Measurements from ENCODE around the gene WDR72. TPM values are rescaled to one million over a fixed set of nuclear protein-coding genes. Genes with fewer than 3 reads are reported as not detected.

The WDR72 gene
- total and polyA plus RNA-seq, 2 of the 8 experiments (the other 6 are each of a cell fraction or from before 2014, with no cell fraction given): 1.2 to 1.9 TPM

- H3K4me1 ChIP-seq (replicated peaks in 1 of 4; ENCODE audit: control insufficient read depth in 3 of 4, insufficient read depth in 4 of 4, low read length in 3 of 4): peaks cover 0 to 11% (median 3%) of the 10 kb centered on the region in 4 experiments; a peak in 3 of 7 replicates
- H3K14ac ChIP-seq (ENCODE audit: insufficient read length): no peak overlapping the region
These were observed 201.1 kb downstream of the WDR72 start for GRCh38 chr15:53558384-53558783.

More at GRCh38 chr15:53558384-53558783, 201.1 kb downstream of the WDR72 start:
- no peak overlapping the region for H4K91ac ChIP-seq (replicated peaks; ENCODE audit: insufficient read length, low read length)
- no peaks in the 10 kb centered on the region for H3K9me3 ChIP-seq (ENCODE audit: insufficient read depth in 2 of 2, low read depth in 1 of 2, low read length in 1 of 2)
- H2AK5ac ChIP-seq (ENCODE audit: low read depth, low read length): no peak overlapping the region
- no peak overlapping the region for H2BK15ac ChIP-seq (ENCODE audit: low read length)
- H3K18ac ChIP-seq (ENCODE audit: extremely low read depth, low read length): no peak overlapping the region
- no peaks in the 10 kb centered on the region for H3K79me1 ChIP-seq (ENCODE audit: low read depth, low read length)
- WGBS, 2 experiments (ENCODE audit: extremely low coverage in 1 of 2, insufficient coverage in 1 of 2, insufficient read length in 1 of 2, insufficient replicate concordance in 2 of 2, low coverage in 1 of 2, low lambda C conversion rate in 2 of 2, missing lambda C conversion rate in 1 of 2): 92% methylated on average over 1 of the region's 1 CpG; no CpG with 5 or more reads in 1 of the 2 experiments
- no peak overlapping the region for H4K8ac ChIP-seq (ENCODE audit: extremely low read depth, insufficient read depth, low read length)
- H3K27me3 ChIP-seq (replicated peaks in 1 of 4; ENCODE audit: control insufficient read depth in 3 of 4, extremely low read depth in 1 of 4, insufficient read depth in 3 of 4, low read length in 3 of 4): no peaks in the 10 kb centered on the region
- no peak for DNase-seq (ENCODE audit: low read depth in 1 of 2, low spot score in 2 of 2)
- no peak overlapping the region for H2BK5ac ChIP-seq (ENCODE audit: low read depth, low read length)
- no peak overlapping the region for H3K4ac ChIP-seq (replicated peaks; ENCODE audit: insufficient read length, low read depth, low read length)
- H3K23me2 ChIP-seq (ENCODE audit: low read depth, low read length): no peaks in the 10 kb centered on the region
- H3K4me2 ChIP-seq (ENCODE audit: insufficient read depth in 1 of 2, low read depth in 2 of 2, low read length in 2 of 2): no peak overlapping the region
- no peak overlapping the region for H2BK20ac ChIP-seq (ENCODE audit: low read length)
- H3K4me3 ChIP-seq (ENCODE audit: extremely low read depth in 1 of 4, insufficient read depth in 2 of 4, low read depth in 3 of 4, low read length in 4 of 4): no peak overlapping the region
- H2BK120ac ChIP-seq (replicated peaks; ENCODE audit: low read depth, low read length): no peak overlapping the region
- no peak overlapping the region for H3K23ac ChIP-seq (ENCODE audit: insufficient read length)
- H2BK12ac ChIP-seq (ENCODE audit: low read depth, low read length): no peak overlapping the region
- no peaks in the 10 kb centered on the region for H3K79me2 ChIP-seq (ENCODE audit: control insufficient read depth in 1 of 2, insufficient read depth in 2 of 2, low read length in 2 of 2)
- no peak overlapping the region for H3K9ac ChIP-seq (replicated peaks in 1 of 4; ENCODE audit: extremely low read depth in 1 of 4, low read depth in 3 of 4, low read length in 3 of 4)
- FAIRE-seq: no peak
- H4K5ac ChIP-seq (ENCODE audit: insufficient read length, low read depth, low read length): no peak overlapping the region
- no peak overlapping the region for H3K27ac ChIP-seq (ENCODE audit: low read depth, low read length)
- no peaks in the 10 kb centered on the region for H3K36me3 ChIP-seq (ENCODE audit: control insufficient read depth in 2 of 4, insufficient read depth in 4 of 4, low read length in 3 of 4)
- no peaks in the 10 kb centered on the region for H4K20me1 ChIP-seq (replicated peaks in 1 of 2; ENCODE audit: control insufficient read depth in 1 of 2, insufficient read depth in 2 of 2, low read length in 2 of 2)
- CTCF ChIA-PET (ENCODE audit: partially characterized antibody): no interaction called here
- no peak overlapping the region for H3K56ac ChIP-seq (replicated peaks; ENCODE audit: insufficient read length, low read depth, low read length)
- TF ChIP-seq NRF1 (IDR thresholded peaks at IDR 0.05; ENCODE audit: low read depth, low read length): no peak
- no peak for TF ChIP-seq SRF (IDR thresholded peaks at IDR 0.05; ENCODE audit: low read depth, low read length)
- TF ChIP-seq KDM5A (IDR thresholded peaks at IDR 0.05; ENCODE audit: low read length): no peak
- TF ChIP-seq ATF2 (IDR thresholded peaks at IDR 0.05; ENCODE audit: low read length): no peak
- H2AFZ ChIP-seq (ENCODE audit: low read length): no peak overlapping the region
- POLR2A ChIA-PET (ENCODE audit: partially characterized antibody): no interaction called here
